Measurements from ENCODE around the gene OTUD3.

GRCh38 chr1:19954059-19954458 is 71.9 kb downstream of the OTUD3 start:
- TF ChIP-seq, protein P1, sequence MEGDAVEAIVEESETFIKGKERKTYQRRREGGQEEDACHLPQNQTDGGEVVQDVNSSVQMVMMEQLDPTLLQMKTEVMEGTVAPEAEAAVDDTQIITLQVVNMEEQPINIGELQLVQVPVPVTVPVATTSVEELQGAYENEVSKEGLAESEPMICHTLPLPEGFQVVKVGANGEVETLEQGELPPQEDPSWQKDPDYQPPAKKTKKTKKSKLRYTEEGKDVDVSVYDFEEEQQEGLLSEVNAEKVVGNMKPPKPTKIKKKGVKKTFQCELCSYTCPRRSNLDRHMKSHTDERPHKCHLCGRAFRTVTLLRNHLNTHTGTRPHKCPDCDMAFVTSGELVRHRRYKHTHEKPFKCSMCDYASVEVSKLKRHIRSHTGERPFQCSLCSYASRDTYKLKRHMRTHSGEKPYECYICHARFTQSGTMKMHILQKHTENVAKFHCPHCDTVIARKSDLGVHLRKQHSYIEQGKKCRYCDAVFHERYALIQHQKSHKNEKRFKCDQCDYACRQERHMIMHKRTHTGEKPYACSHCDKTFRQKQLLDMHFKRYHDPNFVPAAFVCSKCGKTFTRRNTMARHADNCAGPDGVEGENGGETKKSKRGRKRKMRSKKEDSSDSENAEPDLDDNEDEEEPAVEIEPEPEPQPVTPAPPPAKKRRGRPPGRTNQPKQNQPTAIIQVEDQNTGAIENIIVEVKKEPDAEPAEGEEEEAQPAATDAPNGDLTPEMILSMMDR (IDR thresholded peaks at IDR 0.05; ENCODE audit: insufficient read depth, low read length): no peak
- TF ChIP-seq POLR2AphosphoS5 (IDR thresholded peaks at IDR 0.05; ENCODE audit: low read depth) (no peak), GABPA (IDR thresholded peaks at IDR 0.05; ENCODE audit: low read depth) (no peak)

All from HL-60 (cell line).